ENCODE results near the gene CTSW.

Gene CTSW

GRCh38 chr11:65891219-65892136, 11.8 kb downstream of the CTSW start (continued):
- TF ChIP-seq ZNF280D (tag by site-specific recombination; IDR thresholded peaks at IDR 0.05): no peak
- peak; percentile 74 for TF ChIP-seq IKZF3 (tag by site-specific recombination; IDR thresholded peaks at IDR 0.05)
- TF ChIP-seq ZNF341 (tag by site-specific recombination; IDR thresholded peaks at IDR 0.05; ENCODE audit: low read depth): peak; percentile 85
- no peak for TF ChIP-seq ZNF639 (tag by site-specific recombination; IDR thresholded peaks at IDR 0.05)
- TF ChIP-seq ZNF16 (tag by site-specific recombination; IDR thresholded peaks at IDR 0.05; ENCODE audit: low read depth): no peak
- TF ChIP-seq KLF7 (tag by site-specific recombination; IDR thresholded peaks at IDR 0.05; ENCODE audit: borderline replicate concordance): no peak
- no peak for TF ChIP-seq WT1 (tag by site-specific recombination; IDR thresholded peaks at IDR 0.05)
- no peak for TF ChIP-seq ZNF791 (tag by site-specific recombination; IDR thresholded peaks at IDR 0.05)
- TF ChIP-seq ZNF10 (tag by site-specific recombination; IDR thresholded peaks at IDR 0.05): peak; percentile 83
- TF ChIP-seq ZNF521 (tag by site-specific recombination; IDR thresholded peaks at IDR 0.05): no peak
- TF ChIP-seq ZNF664 (tag by site-specific recombination; IDR thresholded peaks at IDR 0.05): no peak
- no peak for TF ChIP-seq ZNF830 (tag by site-specific recombination; IDR thresholded peaks at IDR 0.05; ENCODE audit: low read depth)
- no peak for TF ChIP-seq ZNF518A (tag by site-specific recombination; conservative IDR thresholded peaks at IDR 0.05; ENCODE audit: low read depth)
- TF ChIP-seq ZBTB44 (tag by site-specific recombination; IDR thresholded peaks at IDR 0.05): no peak
- no peak for TF ChIP-seq ZNF274 (IDR thresholded peaks at IDR 0.05; ENCODE audit: low read length)
- TF ChIP-seq ZNF274 (tag by site-specific recombination; IDR thresholded peaks at IDR 0.05; ENCODE audit: borderline replicate concordance): no peak
- no peak for TF ChIP-seq ZNF155 (tag by site-specific recombination; IDR thresholded peaks at IDR 0.05)
- no peak for TF ChIP-seq ZNF785 (tag by site-specific recombination; IDR thresholded peaks at IDR 0.05)
- TF ChIP-seq GLIS1 (tag by site-specific recombination; IDR thresholded peaks at IDR 0.05): peak; percentile 79
- no peak for TF ChIP-seq ZNF302 (tag by site-specific recombination; IDR thresholded peaks at IDR 0.05; ENCODE audit: low read depth)

Data from HEK293 (cell line).